GM18517 (cell line): Measurements from ENCODE around the gene QRFP.
"Not testable (repeated sequence)": the region's sequence is repeated elsewhere in the genome, so short reads cannot be mapped to it uniquely, and the experiment has no call there.

ENCODE experiments used
- ATAC-seq: cut with Tn5 transposase; IDR thresholded peaks from one replicate; pipeline ENCODE4 v1.9.1; 2021; ENCODE audit warnings: mild to moderate bottlenecking, moderate library complexity; ENCODE audit not compliant: unreplicated experiment

The QRFP gene

GRCh38 chr9:130920233-130920632 is 23.6 kb upstream of the QRFP start:
- no peak for ATAC-seq

GRCh38 chr9:130919559-130920145 is 23.0 kb upstream of the QRFP start:
- no peak for ATAC-seq

GRCh38 chr9:130918826-130919558 is 22.4 kb upstream of the QRFP start:
- ATAC-seq: no peak

GRCh38 chr9:130918101-130918825 is 21.7 kb upstream of the QRFP start:
- no peak for ATAC-seq

- no peak for ATAC-seq
These were observed 20.8 kb upstream of the QRFP start for GRCh38 chr9:130917168-130917960.

- no peak for ATAC-seq
These were observed 18.5 kb upstream of the QRFP start for GRCh38 chr9:130915096-130915447.

- ATAC-seq: no peak
These were observed 17.9 kb upstream of the QRFP start for GRCh38 chr9:130914417-130915095.

DNA sequence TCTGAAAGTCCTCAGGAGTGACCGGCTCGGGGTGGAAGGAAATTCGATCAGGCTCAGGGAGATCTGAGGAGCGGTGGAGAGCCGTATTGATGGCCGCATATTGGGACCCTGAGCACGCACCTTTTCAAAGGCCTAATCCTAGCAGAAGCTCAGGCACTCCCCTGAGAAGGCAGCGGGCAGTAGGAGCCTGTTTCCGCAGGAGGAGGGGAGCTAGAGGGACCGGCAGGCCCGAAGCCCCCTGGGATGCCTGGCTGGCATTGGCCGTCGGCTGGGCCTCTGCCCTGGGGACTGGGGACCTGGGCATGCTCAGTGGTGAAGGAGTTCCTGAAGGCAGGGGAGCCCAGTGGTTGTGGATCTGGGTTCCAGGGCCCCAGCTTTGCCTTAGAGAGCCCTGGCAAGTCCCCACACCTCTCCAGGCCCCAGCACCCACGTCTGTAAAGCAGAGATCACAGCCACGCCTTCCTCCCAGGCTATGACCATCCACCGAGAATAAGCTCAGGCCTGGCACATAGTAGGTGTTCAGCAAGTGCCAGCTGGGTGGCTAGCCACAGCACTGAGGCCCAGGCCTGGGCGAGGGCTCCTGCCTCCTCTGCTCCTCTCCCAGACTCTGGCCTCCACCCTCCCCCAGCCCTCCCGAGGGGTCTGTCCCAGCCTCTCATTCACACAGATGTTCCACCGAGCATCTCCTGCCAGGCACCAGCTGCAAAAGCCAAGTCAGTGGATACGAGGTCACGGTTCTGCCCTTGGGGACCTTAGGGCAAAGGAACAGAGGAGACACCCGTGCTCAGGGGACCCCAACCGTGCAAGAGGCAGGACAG is 17.2 kb upstream of the QRFP start:
- ATAC-seq: no peak

GRCh38 chr9:130912932-130913598 is 16.5 kb upstream of the QRFP start:
- ATAC-seq: no peak

- ATAC-seq: no peak
These were observed 14.8 kb upstream of the QRFP start for GRCh38 chr9:130911254-130912049.

DNA sequence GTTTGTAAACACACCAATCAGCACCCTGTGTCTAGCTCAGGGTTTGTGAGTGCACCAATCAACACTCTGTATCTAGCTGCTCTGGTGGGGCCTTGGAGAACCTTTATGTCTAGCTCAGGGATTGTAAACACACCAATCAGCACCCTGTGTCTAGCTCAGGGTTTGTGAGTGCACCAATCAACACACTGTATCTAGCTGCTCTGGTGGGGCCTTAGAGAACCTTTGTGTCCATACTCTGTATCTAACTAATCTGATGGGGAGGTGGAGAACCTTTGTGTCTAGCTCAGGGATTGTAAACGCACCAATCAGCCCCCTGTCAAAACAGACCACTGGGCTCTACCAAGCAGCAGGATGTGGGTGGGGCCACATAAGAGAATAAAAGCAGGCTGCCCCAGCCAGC is 14.1 kb upstream of the QRFP start:
- not testable (repeated sequence) for ATAC-seq

GRCh38 chr9:130910041-130910440 is 13.4 kb upstream of the QRFP start:
- ATAC-seq: not testable (repeated sequence)

GRCh38 chr9:130908878-130909355 is 12.3 kb upstream of the QRFP start:
- ATAC-seq: no peak

DNA sequence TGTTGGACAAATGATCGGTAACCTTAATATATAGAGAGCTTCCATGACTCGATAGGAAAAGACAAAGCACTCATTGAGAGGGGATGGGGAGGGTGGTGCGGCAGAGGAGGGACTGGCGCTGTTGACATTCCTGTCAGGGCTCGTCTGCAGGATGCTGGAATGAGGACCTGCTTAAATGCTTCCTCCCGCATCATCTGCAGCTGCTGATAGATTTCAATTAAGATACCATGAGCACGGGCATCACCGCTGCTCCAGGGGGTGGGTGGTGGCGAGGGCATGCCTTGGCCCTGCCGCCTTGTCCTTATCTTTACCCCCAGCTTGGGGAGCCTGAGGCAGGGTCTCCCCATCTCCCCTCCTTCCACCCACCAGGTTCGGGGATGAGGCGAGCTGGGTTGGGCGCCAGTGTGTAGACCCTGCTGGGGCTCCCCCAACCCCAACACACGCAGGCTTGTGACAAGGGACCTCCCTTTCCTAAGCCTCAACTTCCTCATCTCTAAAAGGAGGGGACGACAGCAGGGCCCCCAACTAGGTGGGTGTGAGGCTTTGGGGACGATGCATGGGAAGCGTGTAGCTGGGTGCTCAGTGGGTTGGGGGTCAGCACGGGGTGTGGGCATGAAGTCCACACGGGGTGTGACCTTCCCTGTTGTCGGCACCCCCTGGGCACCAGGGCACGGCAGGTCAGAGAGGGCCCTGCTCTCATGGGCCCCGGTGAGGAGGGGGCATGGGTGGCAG is 11.7 kb upstream of the QRFP start:
- ATAC-seq: no peak

DNA sequence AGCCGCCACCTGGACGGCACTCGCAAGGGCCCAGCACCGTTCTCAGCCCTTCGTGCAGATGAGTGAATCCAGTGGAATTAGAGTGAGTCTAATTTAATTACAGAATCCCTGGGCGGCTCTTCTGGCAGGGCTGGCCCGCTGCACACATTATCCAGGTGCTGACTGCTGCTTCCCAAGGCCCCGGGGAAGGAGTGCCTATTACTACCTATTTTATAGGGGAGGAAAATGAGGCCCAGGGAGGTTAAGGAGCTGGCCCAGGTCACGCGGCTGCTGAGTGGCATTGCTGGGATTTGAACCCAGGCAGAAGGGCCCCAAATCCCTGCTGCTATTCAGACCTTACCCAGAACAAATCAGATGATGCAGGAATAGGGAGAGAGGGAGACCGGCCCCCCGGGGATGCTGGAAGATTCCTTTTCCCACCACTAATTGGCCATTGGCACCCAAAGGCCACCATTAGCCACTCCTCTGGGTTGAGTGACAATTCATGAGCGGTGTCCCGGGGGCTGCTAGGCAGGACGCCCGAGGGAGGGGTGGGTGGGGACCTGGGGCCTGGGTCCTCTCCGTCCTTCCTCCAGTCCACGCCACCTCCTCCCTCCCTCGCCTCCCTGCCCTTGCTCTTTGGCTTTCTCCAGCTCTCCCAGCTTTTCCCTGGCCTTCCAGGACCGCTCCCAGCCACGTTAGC is 10.3 kb upstream of the QRFP start:
- ATAC-seq: no peak

GRCh38 chr9:130905902-130906734 is 9.5 kb upstream of the QRFP start:
- ATAC-seq: no peak
